ENCODE results near the gene LARP4B.

The LARP4B gene

DNA sequence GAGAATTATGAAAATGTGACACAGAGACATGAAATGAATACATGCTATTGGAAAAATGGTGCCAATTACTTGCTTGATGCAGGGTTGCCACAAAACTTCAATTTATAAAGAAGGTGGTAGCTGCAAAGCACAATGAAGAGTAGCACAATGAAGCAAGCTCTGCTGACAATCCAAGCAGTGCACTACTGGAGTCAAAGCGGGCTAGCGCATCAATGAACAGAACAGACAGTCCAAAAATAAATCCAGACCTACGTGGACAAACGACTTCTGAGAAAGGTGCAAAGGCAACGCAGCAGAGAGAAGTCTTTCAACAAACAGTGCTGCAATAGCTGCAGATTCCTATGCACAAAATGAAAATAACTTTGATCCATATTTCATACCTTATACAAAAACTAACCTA lies 75.8 kb downstream of the LARP4B start:
- no peak for DNase-seq (ENCODE audit: low read depth)
- TF ChIP-seq, protein P1, sequence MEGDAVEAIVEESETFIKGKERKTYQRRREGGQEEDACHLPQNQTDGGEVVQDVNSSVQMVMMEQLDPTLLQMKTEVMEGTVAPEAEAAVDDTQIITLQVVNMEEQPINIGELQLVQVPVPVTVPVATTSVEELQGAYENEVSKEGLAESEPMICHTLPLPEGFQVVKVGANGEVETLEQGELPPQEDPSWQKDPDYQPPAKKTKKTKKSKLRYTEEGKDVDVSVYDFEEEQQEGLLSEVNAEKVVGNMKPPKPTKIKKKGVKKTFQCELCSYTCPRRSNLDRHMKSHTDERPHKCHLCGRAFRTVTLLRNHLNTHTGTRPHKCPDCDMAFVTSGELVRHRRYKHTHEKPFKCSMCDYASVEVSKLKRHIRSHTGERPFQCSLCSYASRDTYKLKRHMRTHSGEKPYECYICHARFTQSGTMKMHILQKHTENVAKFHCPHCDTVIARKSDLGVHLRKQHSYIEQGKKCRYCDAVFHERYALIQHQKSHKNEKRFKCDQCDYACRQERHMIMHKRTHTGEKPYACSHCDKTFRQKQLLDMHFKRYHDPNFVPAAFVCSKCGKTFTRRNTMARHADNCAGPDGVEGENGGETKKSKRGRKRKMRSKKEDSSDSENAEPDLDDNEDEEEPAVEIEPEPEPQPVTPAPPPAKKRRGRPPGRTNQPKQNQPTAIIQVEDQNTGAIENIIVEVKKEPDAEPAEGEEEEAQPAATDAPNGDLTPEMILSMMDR (conservative IDR thresholded peaks at IDR 0.05; ENCODE audit: low read length) = no peak
- no peak overlapping the region for H3K4me3 ChIP-seq (ENCODE audit: low read length)

GRCh38 chr10:855079-855478 lies 76.4 kb downstream of the LARP4B start:
- no peak for DNase-seq (ENCODE audit: low read depth)
- TF ChIP-seq, protein P1 (conservative IDR thresholded peaks at IDR 0.05; ENCODE audit: low read length) = no peak
- no peak overlapping the region for H3K4me3 ChIP-seq (ENCODE audit: low read length)

DNA sequence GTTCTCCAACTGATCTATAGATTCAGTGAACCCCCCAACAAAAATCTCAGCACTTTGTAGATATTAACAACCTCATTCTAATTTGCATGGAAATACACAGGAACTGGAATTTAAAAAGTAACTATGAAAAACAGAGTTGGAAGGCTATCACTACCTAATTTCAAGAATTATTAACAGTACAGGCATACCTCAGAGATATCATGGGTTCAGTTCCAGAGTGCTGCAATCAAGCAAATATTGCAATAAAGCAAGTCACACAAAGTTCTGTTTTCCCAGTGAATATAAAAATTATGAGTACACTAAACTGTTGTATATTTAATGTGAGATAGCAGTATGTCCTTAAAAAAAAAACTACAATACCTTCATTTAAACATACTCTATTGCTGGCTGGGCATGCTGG lies 78.5 kb downstream of the LARP4B start:
- H3K4me3 ChIP-seq (ENCODE audit: low read length) = no peak overlapping the region
- no peak for DNase-seq (ENCODE audit: low read depth)
- TF ChIP-seq, protein P1 (conservative IDR thresholded peaks at IDR 0.05; ENCODE audit: low read length) = no peak

DNA sequence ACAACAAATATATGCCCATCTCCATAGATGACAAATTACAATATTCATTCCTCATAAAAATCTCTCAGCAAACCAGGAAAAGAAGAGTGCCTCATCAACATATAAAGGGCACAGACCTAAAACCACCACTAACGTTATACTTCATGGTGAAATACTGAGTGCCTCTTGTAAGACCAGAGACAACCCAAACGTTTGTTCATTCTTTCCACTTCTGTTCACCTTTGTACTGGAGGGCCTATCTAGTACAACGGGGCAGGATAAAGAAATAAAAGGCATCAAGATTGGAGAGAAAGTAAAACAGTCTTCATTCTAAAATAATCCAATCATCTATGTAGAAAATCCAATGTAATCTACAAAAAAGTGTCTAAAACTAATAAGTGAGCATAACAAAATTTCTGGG lies 79.1 kb downstream of the LARP4B start:
- H3K4me3 ChIP-seq (ENCODE audit: low read length) = no peak overlapping the region
- TF ChIP-seq, protein P1 (conservative IDR thresholded peaks at IDR 0.05; ENCODE audit: low read length) = no peak
- no peak for DNase-seq (ENCODE audit: low read depth)

GRCh38 chr10:851901-852300 lies 79.6 kb downstream of the LARP4B start:
- TF ChIP-seq, protein P1 (conservative IDR thresholded peaks at IDR 0.05; ENCODE audit: low read length) = no peak
- H3K4me3 ChIP-seq (ENCODE audit: low read length) = no peak overlapping the region
- no peak for DNase-seq (ENCODE audit: low read depth)

- TF ChIP-seq, protein P1 (conservative IDR thresholded peaks at IDR 0.05; ENCODE audit: low read length) = no peak
- DNase-seq (ENCODE audit: low read depth) = no peak
- H3K4me3 ChIP-seq (ENCODE audit: low read length) = no peak overlapping the region
These were observed 81.4 kb downstream of the LARP4B start for GRCh38 chr10:850093-850492.

DNA sequence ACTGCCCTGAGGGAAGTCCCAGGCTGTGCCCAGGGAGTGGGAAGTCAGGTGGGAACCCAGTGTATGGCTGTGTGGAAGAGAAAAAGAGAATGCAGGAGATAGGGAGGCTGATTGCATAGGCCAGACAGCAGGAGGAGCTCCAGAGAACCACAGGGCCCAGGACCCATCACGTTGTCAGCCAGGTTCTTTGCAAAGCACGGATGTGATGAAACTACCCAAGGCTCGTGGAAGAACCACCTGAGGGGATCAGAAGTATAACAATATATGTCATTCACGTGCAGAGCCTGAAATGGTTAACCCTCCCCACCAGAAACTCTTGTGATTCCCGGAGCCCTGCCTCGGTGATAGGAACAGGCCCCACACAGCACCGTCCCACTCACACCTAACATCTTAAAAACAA lies 83.6 kb downstream of the LARP4B start:
- H3K4me3 ChIP-seq (ENCODE audit: low read length) = no peak overlapping the region
- no peak for DNase-seq (ENCODE audit: low read depth)
- TF ChIP-seq, protein P1 (conservative IDR thresholded peaks at IDR 0.05; ENCODE audit: low read length) = no peak; the same call in 1 of the 2 replicates
